COLO668 (cell line): ENCODE measurements around the gene HLX.

ENCODE experiments used
- DNase-seq: peaks from one replicate; lab custom pipeline; 2025; ENCODE audit not compliant: unreplicated experiment; lab: John Stamatoyannopoulos, UW

HLX gene

DNA sequence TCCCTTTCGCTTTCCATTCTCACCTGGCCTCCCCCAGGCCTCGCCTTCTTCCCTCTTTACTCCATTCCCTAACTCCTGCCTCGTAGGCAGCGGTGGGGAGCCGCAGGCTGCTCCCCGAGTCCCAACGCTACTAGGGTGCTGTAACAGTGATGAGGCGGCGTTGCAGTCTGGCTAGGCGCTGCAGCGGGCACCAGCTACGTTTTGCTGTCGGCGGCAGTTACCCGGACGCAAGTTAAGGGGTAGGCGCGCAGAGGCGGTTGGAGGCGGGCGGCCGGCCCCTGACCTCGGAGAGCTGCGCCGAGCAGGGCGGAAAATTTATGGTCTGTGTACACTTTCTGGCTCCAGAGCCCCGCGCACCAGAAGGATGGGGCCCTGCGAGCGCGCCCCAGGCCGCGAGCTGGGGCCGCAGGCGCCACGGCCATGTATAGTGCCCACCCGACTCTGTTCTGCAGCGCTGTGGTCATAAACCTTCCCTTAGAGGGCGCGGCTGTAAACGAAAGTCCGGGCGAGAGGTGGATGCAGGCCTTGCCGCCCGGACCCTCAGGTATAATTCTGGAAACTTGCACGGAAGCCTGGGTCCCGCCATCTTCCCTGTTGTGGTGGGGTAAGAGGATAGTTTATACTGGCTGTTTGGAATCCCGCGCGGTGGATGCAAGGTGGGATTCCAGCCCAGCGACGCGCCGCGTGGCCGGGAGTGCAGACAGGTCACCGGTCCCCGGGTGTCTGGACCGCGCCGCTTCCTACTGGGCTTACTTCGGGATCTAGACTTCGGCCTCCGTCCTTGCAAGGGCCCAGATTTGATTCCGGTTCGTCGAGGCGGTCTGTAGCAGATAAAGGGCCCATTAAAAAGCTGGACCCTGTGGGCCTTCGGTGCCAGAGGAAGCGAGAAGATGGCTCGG is 15.0 kb downstream of the HLX start:
- DNase-seq = peak; percentile 65

GRCh38 chr1:220894924-220895256 is 15.6 kb downstream of the HLX start:
- DNase-seq = peak; percentile 50

DNA sequence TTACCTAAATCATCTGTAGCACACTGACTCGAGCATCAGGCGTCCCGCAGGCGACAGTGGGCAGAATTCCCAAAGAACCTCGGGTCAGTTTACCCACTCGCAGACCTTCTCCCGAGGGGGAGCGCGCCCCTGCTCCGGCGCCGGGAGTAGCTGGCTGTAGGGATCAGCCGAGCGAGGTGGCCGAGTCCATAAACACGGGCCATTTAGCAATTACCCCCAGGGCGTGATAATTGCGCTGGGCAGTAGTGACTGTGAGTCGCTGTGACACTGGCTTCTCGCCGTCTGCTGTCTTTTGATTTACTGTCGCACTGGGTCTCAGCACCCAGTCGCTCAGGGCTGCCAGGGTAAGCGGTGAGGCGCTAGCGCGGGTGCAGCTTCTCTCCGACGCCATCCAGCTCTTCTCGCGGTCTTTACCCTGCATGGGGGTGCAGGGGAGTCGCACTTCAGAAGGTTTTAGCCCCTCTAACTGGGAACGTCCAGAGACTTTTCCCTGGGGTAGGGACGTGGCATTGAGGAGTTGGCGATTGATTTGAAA is 16.2 kb downstream of the HLX start:
- peak; percentile 37 for DNase-seq

DNA sequence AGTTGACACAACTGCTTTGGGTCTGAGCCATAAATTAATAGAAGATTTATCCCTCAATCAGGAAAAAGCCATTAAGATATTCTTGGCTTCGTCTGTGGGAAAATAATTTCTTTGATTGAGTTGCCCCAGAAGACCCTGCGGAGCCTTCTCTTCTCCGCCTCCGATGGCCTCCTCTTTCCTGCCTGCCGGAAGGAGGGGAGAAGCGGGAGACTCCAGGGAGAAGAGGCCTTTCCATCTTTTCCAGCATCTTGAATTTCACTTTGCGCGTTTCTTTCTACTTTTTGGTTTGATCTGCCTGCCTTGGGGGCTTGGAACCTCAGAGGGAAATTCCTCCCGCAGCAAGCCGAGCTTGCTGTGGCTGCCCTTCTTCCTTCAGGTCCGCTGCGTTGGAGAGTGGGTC is 16.8 kb downstream of the HLX start:
- DNase-seq = no peak

GRCh38 chr1:220900842-220901241 is 21.6 kb downstream of the HLX start:
- DNase-seq = no peak

- no peak for DNase-seq
Measured at GRCh38 chr1:220901881-220902280, 22.6 kb downstream of the HLX start.

GRCh38 chr1:220902916-220903315 is 23.7 kb downstream of the HLX start:
- DNase-seq = no peak

- DNase-seq = no peak
Measured at GRCh38 chr1:220904876-220905275, 25.6 kb downstream of the HLX start.

DNA sequence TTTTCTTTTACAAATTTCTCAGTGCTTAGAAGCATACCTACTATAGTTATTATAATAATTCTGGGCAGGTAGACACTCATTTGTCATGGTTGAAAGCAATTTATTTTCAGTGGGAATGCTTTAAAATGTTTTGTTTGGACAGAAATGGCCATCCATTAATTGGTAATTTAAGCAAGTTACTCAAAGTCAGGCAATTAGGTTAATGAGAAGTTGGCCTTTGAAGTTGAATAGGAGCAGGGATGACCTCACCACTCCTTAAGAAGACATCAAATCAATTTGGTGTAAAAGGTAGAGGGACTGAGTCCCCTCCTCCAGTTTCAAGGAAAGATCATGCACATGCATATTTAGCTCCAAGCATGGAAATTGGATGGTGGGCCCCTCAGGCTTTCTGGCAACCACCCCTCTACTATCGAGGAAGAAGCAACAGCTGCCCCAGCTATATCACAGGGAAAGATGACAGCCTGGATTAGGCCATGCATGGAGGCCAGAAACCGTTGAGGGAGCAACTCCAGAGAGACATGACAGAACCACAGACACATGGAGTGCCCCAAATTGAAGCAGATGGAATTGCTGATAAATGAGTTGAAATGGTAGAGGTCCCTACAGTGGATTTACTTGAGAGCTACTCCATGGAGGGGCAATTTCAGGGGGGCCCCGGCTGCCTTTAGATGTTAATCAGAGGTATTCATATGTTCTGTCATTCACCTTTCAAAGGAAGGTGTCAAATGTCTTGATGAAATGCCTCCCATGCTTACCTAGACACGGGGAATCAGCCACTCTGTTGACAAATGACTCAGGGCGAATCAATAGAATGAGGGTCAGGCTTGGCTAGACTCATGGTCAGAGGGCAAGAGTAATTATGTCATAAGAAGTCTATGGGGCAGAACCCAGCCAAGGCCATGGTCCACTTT is 26.7 kb downstream of the HLX start:
- DNase-seq = peak; percentile 24

DNA sequence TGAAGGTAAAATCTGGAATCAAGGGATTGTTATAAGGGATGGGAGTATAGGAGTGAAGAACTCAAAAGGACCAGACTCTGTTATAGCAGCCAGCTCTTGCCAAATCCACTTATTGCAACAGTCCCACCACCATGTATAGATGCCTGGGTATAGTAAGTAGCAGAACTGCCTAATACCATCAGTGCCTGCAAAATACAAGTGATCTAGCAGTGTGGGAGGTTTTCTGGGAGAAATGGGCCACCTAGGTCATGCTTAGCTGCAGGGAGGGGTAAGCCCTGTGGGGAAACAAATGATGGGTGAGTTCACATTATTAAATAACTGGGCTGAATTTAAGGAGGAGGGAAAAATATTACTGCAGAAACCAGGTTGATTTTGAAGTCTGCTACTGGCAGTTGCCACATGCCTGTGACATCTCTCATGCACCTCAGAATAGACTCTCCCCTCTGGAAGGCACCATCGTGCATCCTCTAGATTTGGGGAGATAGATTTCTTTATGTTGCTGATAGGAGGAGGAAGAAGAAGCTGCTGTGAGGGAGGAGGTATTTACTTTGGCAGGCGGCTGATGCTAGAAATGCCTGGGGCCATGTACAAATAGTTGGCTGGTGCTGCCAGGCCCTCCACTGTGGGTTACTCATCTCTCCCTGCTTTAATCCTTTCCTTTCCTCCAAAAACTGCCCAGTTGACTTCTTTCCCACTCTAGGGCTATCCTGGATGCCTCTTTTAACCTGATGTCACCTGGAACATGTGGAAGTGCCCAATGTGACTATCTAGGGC is 27.5 kb downstream of the HLX start:
- DNase-seq = peak; percentile 33

DNA sequence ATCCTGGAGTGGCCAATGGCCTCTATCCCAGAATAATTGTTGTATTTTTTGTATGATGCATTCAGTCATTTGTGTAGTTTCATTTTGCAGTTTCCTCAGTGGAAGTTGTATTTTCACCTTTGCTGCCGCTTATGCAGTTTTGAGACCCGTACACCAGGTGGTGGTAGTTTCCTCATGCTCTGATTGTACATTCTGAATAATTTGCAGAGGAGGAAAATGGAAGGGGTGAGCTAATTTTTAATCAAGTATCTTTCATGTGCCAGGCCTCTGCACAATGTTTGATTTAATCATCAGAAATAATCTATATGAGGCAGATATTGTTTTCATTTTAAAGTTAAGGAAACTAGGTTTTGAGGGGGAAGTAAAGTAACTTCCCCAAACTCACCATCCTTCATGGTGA is 29.5 kb downstream of the HLX start:
- no peak for DNase-seq

GRCh38 chr1:220910021-220910420 is 30.8 kb downstream of the HLX start:
- DNase-seq = no peak

- no peak for DNase-seq
Measured at GRCh38 chr1:220914283-220915116, 35.3 kb downstream of the HLX start.

DNA sequence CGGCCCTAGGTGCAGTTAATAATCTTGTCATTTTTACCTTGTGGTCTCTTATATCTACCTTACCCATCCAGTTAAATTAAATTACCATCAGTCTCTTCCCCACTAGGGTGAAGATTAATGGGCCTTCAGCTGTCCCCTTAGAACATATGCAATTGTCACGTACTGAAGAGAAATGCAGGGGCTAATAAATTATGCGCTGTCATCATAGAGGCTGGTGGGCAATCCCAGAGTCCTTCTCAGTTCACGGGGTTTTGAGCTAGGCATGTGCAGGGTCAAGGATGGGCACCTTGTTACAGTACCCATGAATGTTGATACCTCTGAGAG is 35.8 kb downstream of the HLX start:
- DNase-seq = no peak

- DNase-seq = no peak
Measured at GRCh38 chr1:220915954-220916353, 36.7 kb downstream of the HLX start.

- no peak for DNase-seq
Measured at GRCh38 chr1:220917101-220917500, 37.9 kb downstream of the HLX start.

- no peak for DNase-seq
Measured at GRCh38 chr1:220917535-220918209, 38.4 kb downstream of the HLX start.

DNA sequence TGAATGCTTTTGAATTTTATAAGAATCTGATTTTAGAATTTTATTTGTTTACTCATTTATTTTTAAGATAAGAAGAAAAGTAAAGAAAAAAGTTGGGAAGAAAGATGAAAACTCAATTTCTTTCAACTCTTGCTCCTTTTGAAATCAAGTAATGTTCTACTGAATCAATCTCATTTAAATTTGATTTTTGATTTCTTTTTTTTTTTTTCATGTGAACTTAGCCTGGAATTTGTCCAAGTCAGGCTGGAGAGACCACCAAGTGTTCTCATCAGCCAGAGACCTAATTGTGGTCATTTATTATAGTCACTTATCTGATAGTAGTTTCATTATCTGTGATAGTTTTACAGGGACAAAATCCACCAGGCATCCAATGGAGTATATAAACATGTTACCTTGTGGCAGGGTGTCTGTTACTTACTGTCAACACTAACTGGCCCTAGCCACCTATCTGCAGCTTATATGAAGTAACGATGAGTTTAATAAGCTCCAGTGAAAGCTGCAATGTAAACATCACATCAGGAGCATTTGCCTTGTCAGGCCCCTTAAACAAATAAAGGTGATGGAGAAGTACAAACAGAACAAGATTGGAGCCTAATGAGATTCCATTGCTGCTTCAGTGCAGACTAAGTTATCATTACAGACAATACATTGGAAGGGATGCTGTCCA is 39.2 kb downstream of the HLX start:
- DNase-seq = peak; percentile 52

DNA sequence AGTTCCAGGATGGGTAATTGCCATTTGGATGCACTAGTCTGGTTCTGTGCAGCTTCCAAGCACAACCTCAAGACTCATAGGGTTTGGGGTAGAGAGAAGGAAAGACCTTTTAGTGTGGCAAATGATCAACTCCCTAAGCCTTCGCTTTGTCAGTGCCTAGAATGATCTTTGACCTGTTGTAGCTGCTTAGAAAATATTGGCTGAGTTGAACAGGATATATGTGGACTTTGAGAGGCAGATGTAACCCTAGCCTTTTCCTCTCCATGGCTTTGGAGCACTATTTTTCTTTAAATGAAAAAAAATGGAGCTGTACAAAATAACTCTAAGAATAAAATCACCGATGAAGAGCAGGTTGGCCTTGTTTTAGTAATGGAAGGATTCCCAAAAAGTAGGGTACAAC is 41.7 kb downstream of the HLX start:
- no peak for DNase-seq
